Endothelial cell of umbilical vein (primary cell): ENCODE measurements around the gene THOP1. TPM values are rescaled to one million over a fixed set of nuclear protein-coding genes. Genes with fewer than 3 reads are reported as not detected.

Source experiments
- BruUV-seq: library from RNA; stranded (reverse); fragments of 400-500 nt; replicated peaks from 2 replicates; lab custom pipeline; 2021; lab: Mats Ljungman, UMichigan
- CTCF ChIA-PET: fragments of 300-600, 350-600 bp; sonication (Branson Sonifier 250); formaldehyde crosslinking; loops from one replicate; lab custom pipeline; 2021; ENCODE audit warnings: antibody characterized with exemption, inconsistent platforms; lab: Charles Lee
- POLR2A ChIA-PET: fragments of 300-600, 350-600 bp; sonication (Branson Sonifier 250); formaldehyde crosslinking; loops from one replicate; lab custom pipeline; 2021; ENCODE audit warnings: antibody characterized with exemption, inconsistent platforms; lab: Charles Lee
- DNase-seq: peaks from one replicate; pipeline ENCODE4 v3.0.0-alpha.2; 2011; ENCODE audit warnings: low read depth, low spot score
- FAIRE-seq: peaks from 2 replicates; lab custom pipeline; 2011; peaks lifted over from hg19 to GRCh38; lab: Jason Lieb, UNC
- H2AFZ ChIP-seq: 2 replicates; pipeline ENCODE4 v1.6.0; 2012; ENCODE audit warnings: low read depth, low read length, control low read depth, inconsistent platforms
- H3K27ac ChIP-seq: 2 replicates; pipeline ENCODE4 v1.5.1; 2011; ENCODE audit warnings: low read depth, mild to moderate bottlenecking, control low read depth, low read length, moderate library complexity; ENCODE audit not compliant: insufficient read depth
- H3K27me3 ChIP-seq, 2 experiments: 2 replicates each; pipeline versions ENCODE4 v1.6.0 to v1.6.1; 2011; ENCODE audit warnings: low read length in 2 of 2, mixed read lengths in 1 of 2; ENCODE audit not compliant: control insufficient read depth in 2 of 2, insufficient read depth in 2 of 2
- H3K36me3 ChIP-seq, 2 experiments: 2 replicates in 1 of 2; 3 replicates in 1 of 2; pipeline ENCODE4 v1.5.1; 2011; ENCODE audit warnings: low read length in 2 of 2, mild to moderate bottlenecking in 1 of 2, moderate library complexity in 1 of 2; ENCODE audit not compliant: control insufficient read depth in 2 of 2, insufficient read depth in 2 of 2; ENCODE audit errors: extremely low read depth in 1 of 2
- H3K4me1 ChIP-seq: 3 replicates; pipeline ENCODE4 v1.5.1; 2011; ENCODE audit warnings: mild to moderate bottlenecking, low read length; ENCODE audit not compliant: control insufficient read depth, insufficient read depth; ENCODE audit errors: extremely low read depth
- H3K4me2 ChIP-seq: 2 replicates; pipeline ENCODE4 v1.6.1; 2011; ENCODE audit warnings: low read length, control low read depth, mixed read lengths; ENCODE audit not compliant: insufficient read depth
- H3K4me3 ChIP-seq, 3 experiments: fragments of 200-600 bp in 1 of 3; sonication (generic), shearing (Covaris generic) in 1 of 3; replicated peaks in 1 of 3; 2 replicates each; pipeline ENCODE4 v1.5.1; 2011 to 2016; ENCODE audit warnings: control low read depth in 3 of 3, low read length in 3 of 3, mild to moderate bottlenecking in 2 of 3, inconsistent platforms in 1 of 3, low read depth in 1 of 3, moderate library complexity in 1 of 3; ENCODE audit not compliant: insufficient read depth in 1 of 3
- H3K79me2 ChIP-seq: 2 replicates; pipeline ENCODE4 v1.6.0; 2012; ENCODE audit warnings: low read length, inconsistent platforms; ENCODE audit not compliant: control insufficient read depth, insufficient read depth
- H3K9ac ChIP-seq: replicated peaks from 2 replicates; pipeline ENCODE3; 2011; ENCODE audit warnings: low read length, control low read depth; ENCODE audit not compliant: insufficient read depth; ENCODE audit errors: extremely low read depth
- H3K9me1 ChIP-seq: replicated peaks from 3 replicates; pipeline ENCODE4 v1.6.0; 2011; ENCODE audit warnings: mild to moderate bottlenecking, low read length; ENCODE audit not compliant: control insufficient read depth, insufficient read depth; ENCODE audit errors: extremely low read depth
- H3K9me3 ChIP-seq: replicated peaks from 2 replicates; pipeline ENCODE4 v1.5.1; 2012; ENCODE audit warnings: low read length, inconsistent platforms; ENCODE audit not compliant: control insufficient read depth, insufficient read depth
- H4K20me1 ChIP-seq: replicated peaks from 2 replicates; pipeline ENCODE3; 2011; ENCODE audit warnings: mild to moderate bottlenecking, low read length; ENCODE audit not compliant: control insufficient read depth, insufficient read depth; ENCODE audit errors: extremely low read depth
- EZH2 ChIP-seq: IDR thresholded peaks from 2 replicates; pipeline ENCODE4 v1.6.1; 2012; ENCODE audit warnings: borderline replicate concordance, low read depth, mild to moderate bottlenecking, moderate library complexity, low read length, inconsistent platforms; ENCODE audit not compliant: severe bottlenecking
- FOS ChIP-seq: IDR thresholded peaks from 2 replicates; pipeline ENCODE4 v1.6.1; 2011; ENCODE audit warnings: mild to moderate bottlenecking, low read length, moderate library complexity, borderline replicate concordance; ENCODE audit not compliant: insufficient read depth
- GATA2 ChIP-seq: IDR thresholded peaks from 2 replicates; pipeline ENCODE4 v1.7.0; 2011; ENCODE audit warnings: low read depth, mild to moderate bottlenecking, moderate library complexity, mixed read lengths, low read length; ENCODE audit not compliant: insufficient read length, insufficient read depth
- JUN ChIP-seq: IDR thresholded peaks from 2 replicates; pipeline ENCODE4 v1.6.1; 2011; ENCODE audit warnings: borderline replicate concordance, low read depth; ENCODE audit not compliant: insufficient read length, insufficient read depth
- MYC ChIP-seq: IDR thresholded peaks from one replicate; pipeline ENCODE4 v1.6.1; 2011; ENCODE audit warnings: mild to moderate bottlenecking, low read depth, low read length
- POLR2A ChIP-seq: IDR thresholded peaks from 2 replicates; pipeline ENCODE4 v1.6.1; 2012; ENCODE audit warnings: low read depth, mild to moderate bottlenecking, control low read depth, low read length
- POLR2AphosphoS5 ChIP-seq: IDR thresholded peaks from 2 replicates; pipeline ENCODE4 v1.6.1; 2012; ENCODE audit warnings: low read depth, mild to moderate bottlenecking, control low read depth, low read length, moderate library complexity; ENCODE audit not compliant: insufficient read depth
- dilution Hi-C: fragments of 300-500 bp; cut with MboI; formaldehyde crosslinking; loops from one replicate; pipeline ENCODE4 v1.15.0; 2019; ENCODE audit warnings: low sequenced_read_pairs; ENCODE audit not compliant: extremely low pct_ligation_motif_present
- intact Hi-C: fragments of 100-400 bp; cut with micrococcal nuclease; formaldehyde crosslinking; loops from one replicate; pipeline ENCODE4 v1.10.0; 2022
- polyA plus RNA-seq, 4 experiments: library from polyadenylated mRNA; depleted of rRNA in 3 of 4; stranded (reverse) in 3 of 4; unstranded in 1 of 4; fragments of >200 nt; gene quantifications; 2 replicates each; pipeline versions ENCODE4 v1.2.1 to v1.2.3, GENCODE V29; 2011 to 2012; ENCODE audit warnings: missing spikeins in 1 of 4
- total RNA-seq: library from RNA; stranded (reverse); gene quantifications from 2 replicates; pipeline ENCODE4 v1.2.3, GENCODE V29; 2021
- TF ChIP-seq, protein P1 (sequence below), 2 donors: IDR thresholded peaks; 1 replicate in 1 of 2; 2 replicates in 1 of 2; pipeline ENCODE4 v1.5.1; 2011; ENCODE audit warnings: low read length in 2 of 2, mild to moderate bottlenecking in 2 of 2, moderate library complexity in 2 of 2, control low read depth in 1 of 2, inconsistent platforms in 1 of 2, low read depth in 1 of 2; ENCODE audit not compliant: insufficient read depth in 1 of 2; ENCODE audit errors: extremely low read depth in 1 of 2
- TF ChIP-seq, protein P2 (sequence below): IDR thresholded peaks from 2 replicates; pipeline ENCODE4 v1.6.1; 2011; ENCODE audit not compliant: insufficient read depth, insufficient read length

The THOP1 gene
- total and polyA plus RNA-seq, 2 donors (not counting 3 experiments of a cell fraction or from before 2014, with no cell fraction given), result 88.0 to 115 TPM

DNA sequence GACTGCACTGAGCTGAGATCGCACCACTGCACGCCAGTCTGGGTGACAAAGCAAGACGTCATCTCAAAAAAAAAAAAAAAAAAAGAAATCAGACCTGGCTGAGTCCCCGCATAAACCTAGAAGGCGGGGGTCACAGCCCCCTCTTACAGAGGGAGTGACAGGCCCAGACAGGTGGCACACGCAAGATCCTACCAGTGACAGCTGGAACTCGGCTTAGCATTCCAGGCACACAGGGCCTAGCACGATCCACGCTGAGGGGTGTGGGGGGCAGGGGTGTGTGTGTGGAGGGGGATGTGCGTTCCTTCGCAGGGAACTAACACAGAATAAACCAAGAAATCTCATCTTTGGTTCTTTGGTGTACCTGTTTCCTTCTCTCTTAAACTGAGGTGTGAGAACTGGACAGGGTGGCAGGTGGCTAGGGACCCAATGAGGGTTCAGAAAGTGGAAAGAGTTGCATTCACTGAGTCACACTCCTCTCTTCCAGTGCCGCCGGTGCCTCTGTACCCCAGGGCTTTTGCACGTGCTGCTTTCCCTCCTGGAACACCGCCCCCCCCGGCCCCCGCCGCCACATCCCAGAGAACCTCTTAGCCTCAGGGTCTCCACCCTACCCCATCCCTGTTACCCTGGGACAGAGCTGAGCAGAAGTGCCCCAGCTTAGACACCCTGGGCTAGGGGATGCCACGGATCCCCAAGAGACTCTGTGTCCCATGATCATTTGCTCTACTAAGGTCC is 7.2 kb upstream of the THOP1 start:
- intact Hi-C loops (no loop called here), dilution Hi-C loops (no loop called here)
- H3K4me3 ChIP-seq, result no peak overlapping the region
- no peaks in the 10 kb centered on the region for H4K20me1 ChIP-seq
- no peak for TF ChIP-seq POLR2A
- no peak for TF ChIP-seq EZH2
- TF ChIP-seq POLR2AphosphoS5, result no peak
- TF ChIP-seq, protein P1, sequence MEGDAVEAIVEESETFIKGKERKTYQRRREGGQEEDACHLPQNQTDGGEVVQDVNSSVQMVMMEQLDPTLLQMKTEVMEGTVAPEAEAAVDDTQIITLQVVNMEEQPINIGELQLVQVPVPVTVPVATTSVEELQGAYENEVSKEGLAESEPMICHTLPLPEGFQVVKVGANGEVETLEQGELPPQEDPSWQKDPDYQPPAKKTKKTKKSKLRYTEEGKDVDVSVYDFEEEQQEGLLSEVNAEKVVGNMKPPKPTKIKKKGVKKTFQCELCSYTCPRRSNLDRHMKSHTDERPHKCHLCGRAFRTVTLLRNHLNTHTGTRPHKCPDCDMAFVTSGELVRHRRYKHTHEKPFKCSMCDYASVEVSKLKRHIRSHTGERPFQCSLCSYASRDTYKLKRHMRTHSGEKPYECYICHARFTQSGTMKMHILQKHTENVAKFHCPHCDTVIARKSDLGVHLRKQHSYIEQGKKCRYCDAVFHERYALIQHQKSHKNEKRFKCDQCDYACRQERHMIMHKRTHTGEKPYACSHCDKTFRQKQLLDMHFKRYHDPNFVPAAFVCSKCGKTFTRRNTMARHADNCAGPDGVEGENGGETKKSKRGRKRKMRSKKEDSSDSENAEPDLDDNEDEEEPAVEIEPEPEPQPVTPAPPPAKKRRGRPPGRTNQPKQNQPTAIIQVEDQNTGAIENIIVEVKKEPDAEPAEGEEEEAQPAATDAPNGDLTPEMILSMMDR (IDR thresholded peaks at IDR 0.05; ENCODE audit: extremely low read depth in 1 of 2, insufficient read depth in 1 of 2, low read depth in 1 of 2, low read length in 2 of 2), result no peak
- TF ChIP-seq, protein P2, sequence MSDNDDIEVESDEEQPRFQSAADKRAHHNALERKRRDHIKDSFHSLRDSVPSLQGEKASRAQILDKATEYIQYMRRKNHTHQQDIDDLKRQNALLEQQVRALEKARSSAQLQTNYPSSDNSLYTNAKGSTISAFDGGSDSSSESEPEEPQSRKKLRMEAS, result no peak
- no peak for TF ChIP-seq MYC
- TF ChIP-seq JUN, result no peak
- TF ChIP-seq FOS, result no peak
- no peak for TF ChIP-seq GATA2
- no peak overlapping the region for H3K9ac ChIP-seq
- peaks cover 12% of the 10 kb centered on the region for H3K4me1 ChIP-seq
- no peaks in the 10 kb centered on the region for H3K9me1 ChIP-seq
- H3K79me2 ChIP-seq, result peaks cover 94% of the 10 kb centered on the region
- H2AFZ ChIP-seq, result no peak overlapping the region
- DNase-seq, result no peak
- no peak overlapping the region for H3K27ac ChIP-seq
- BruUV-seq, result no TSS peak
- no peaks in the 10 kb centered on the region for H3K36me3 ChIP-seq
- ChIA-PET CTCF (no interaction called here), POLR2A (no interaction called here)
- H3K27me3 ChIP-seq, result no peaks in the 10 kb centered on the region
- no peaks in the 10 kb centered on the region for H3K9me3 ChIP-seq
- FAIRE-seq, result no peak
- H3K4me2 ChIP-seq, result no peak overlapping the region
